B cell (primary cell): ENCODE results near the gene IFTAP. TPM values are rescaled to one million over a fixed set of nuclear protein-coding genes. Genes with fewer than 3 reads are reported as not detected.
A peak's percentile ranks its signal among the peaks of the same experiment; 100 is the strongest.

Source experiments
- ATAC-seq: fragments of 200-7000 bp; cut with Tn5 transposase; one replicate; pipeline ENCODE4 v1.10.0; 2021; ENCODE audit warnings: low read depth, mild to moderate bottlenecking, moderate number of reproducible peaks, moderate library complexity
- CTCF ChIA-PET: fragments of 350-600 bp; sonication (Branson Sonifier 250); formaldehyde crosslinking; loops from one replicate; lab custom pipeline; 2021; ENCODE audit warnings: antibody characterized with exemption, inconsistent platforms; lab: Charles Lee
- POLR2A ChIA-PET: fragments of 350-600 bp; sonication (Branson Sonifier 250); formaldehyde crosslinking; loops from one replicate; lab custom pipeline; 2021; ENCODE audit warnings: antibody characterized with exemption; lab: Charles Lee
- DNase-seq: peaks from one replicate; pipeline ENCODE4 v3.0.0; 2013
- H2AFZ ChIP-seq: 2 replicates; pipeline ENCODE4 v1.6.1; 2012; ENCODE audit warnings: mild to moderate bottlenecking, low read depth, low read length; ENCODE audit not compliant: insufficient read depth, poor library complexity, severe bottlenecking
- H3K27ac ChIP-seq, 2 donors: 1 replicate in 1 of 2; 2 replicates in 1 of 2; pipeline ENCODE4 v1.5.1; 2012 to 2013; ENCODE audit warnings: low read length in 2 of 2, mild to moderate bottlenecking in 2 of 2, moderate library complexity in 1 of 2
- H3K27me3 ChIP-seq, 4 experiments: fragments of 200-600 bp in 1 of 4; sonication (generic) in 1 of 4; replicated peaks in 1 of 4; 1 replicate in 2 of 4; 2 replicates in 2 of 4; pipeline versions ENCODE4 v1.6.1 to v1.7.0; 2013 to 2016; ENCODE audit warnings: low read length in 3 of 4, mild to moderate bottlenecking in 2 of 4, mixed read lengths in 1 of 4, moderate library complexity in 1 of 4; ENCODE audit not compliant: insufficient read depth in 4 of 4, control insufficient read depth in 3 of 4; ENCODE audit errors: control extremely low read depth in 1 of 4
- H3K36me3 ChIP-seq, 2 experiments: replicated peaks in 1 of 2; 1 replicate in 1 of 2; 2 replicates in 1 of 2; pipeline versions ENCODE4 v1.6.1 to v1.7.1; 2013; ENCODE audit warnings: low read length in 1 of 2; ENCODE audit not compliant: insufficient read depth in 2 of 2, control insufficient read depth in 1 of 2; ENCODE audit errors: control extremely low read depth in 1 of 2, extremely low read depth in 1 of 2
- H3K4me1 ChIP-seq, 2 donors: fragments of 200-600 bp in 1 of 2; sonication (generic) in 1 of 2; 1 replicate in 1 of 2; 2 replicates in 1 of 2; pipeline versions ENCODE4 v1.5.1 to v1.6.1; 2013 to 2017; ENCODE audit warnings: low read length in 2 of 2; ENCODE audit not compliant: control insufficient read depth in 2 of 2, insufficient read depth in 2 of 2
- H3K4me2 ChIP-seq: replicated peaks from 2 replicates; pipeline ENCODE3; 2012; ENCODE audit warnings: mild to moderate bottlenecking, low read depth, low read length; ENCODE audit not compliant: poor library complexity, severe bottlenecking
- H3K4me3 ChIP-seq, 5 experiments: fragments of 200-600 bp in 1 of 5; sonication (generic) in 1 of 5; 1 replicate in 3 of 5; 2 replicates in 2 of 5; pipeline versions ENCODE4 v1.5.1 to v1.7.0; 2011 to 2016; ENCODE audit warnings: low read length in 4 of 5, mild to moderate bottlenecking in 4 of 5, low read depth in 2 of 5, control low read depth in 1 of 5, moderate library complexity in 1 of 5; ENCODE audit not compliant: insufficient read depth in 1 of 5; ENCODE audit errors: control extremely low read depth in 1 of 5, extremely low read depth in 1 of 5
- H3K79me2 ChIP-seq: fragments of 200-600 bp; sonication (generic); one replicate; pipeline ENCODE4 v1.6.0; 2016; ENCODE audit warnings: low read length; ENCODE audit not compliant: control insufficient read depth, insufficient read depth
- H3K9ac ChIP-seq: fragments of 200-600 bp; sonication (generic); 2 replicates; pipeline ENCODE4 v1.6.1; 2017; ENCODE audit warnings: mild to moderate bottlenecking, low read length, moderate library complexity
- H3K9me3 ChIP-seq, 3 donors: one replicate each; pipeline versions ENCODE4 v1.6.1 to v1.7.1; 2013; ENCODE audit warnings: low read length in 2 of 3; ENCODE audit not compliant: control insufficient read depth in 2 of 3, insufficient read depth in 1 of 3; ENCODE audit errors: control extremely low read depth in 1 of 3
- H4K20me1 ChIP-seq: 2 replicates; pipeline ENCODE4 v1.6.0; 2012; ENCODE audit warnings: mild to moderate bottlenecking, low read length; ENCODE audit not compliant: insufficient read depth, control insufficient read depth, poor library complexity, severe bottlenecking
- H3K27ac Mint-ChIP-seq: one replicate; pipeline ENCODE4 v1.8.0; 2021; ENCODE audit warnings: mixed read lengths
- H3K27me3 Mint-ChIP-seq: one replicate; pipeline ENCODE4 v1.8.0; 2021; ENCODE audit warnings: mixed read lengths
- H3K4me1 Mint-ChIP-seq: one replicate; pipeline ENCODE4 v1.8.0; 2021; ENCODE audit warnings: mixed read lengths
- H3K4me3 Mint-ChIP-seq: one replicate; pipeline ENCODE4 v1.8.0; 2021; ENCODE audit warnings: mixed read lengths
- H3K9me3 Mint-ChIP-seq: one replicate; pipeline ENCODE4 v1.8.0; 2022; ENCODE audit warnings: mixed read lengths; ENCODE audit not compliant: insufficient read depth
- CTCF ChIP-seq: fragments of 200-600 bp; IDR thresholded peaks from one replicate; pipeline ENCODE4 v1.8.0; 2022; ENCODE audit warnings: antibody characterized with exemption, mild to moderate bottlenecking
- EZH2 ChIP-seq: IDR thresholded peaks from 2 replicates; pipeline ENCODE4 v1.6.1; 2012; ENCODE audit warnings: borderline replicate concordance, low read depth, mild to moderate bottlenecking, moderate library complexity, low read length; ENCODE audit not compliant: insufficient read depth, poor library complexity, severe bottlenecking
- WGBS: methylation state at CpG from one replicate; pipeline ENCODE4 v1.1.5; 2013; ENCODE audit warnings: missing lambda C conversion rate; ENCODE audit not compliant: insufficient coverage; 5-methylcytosine and 5-hydroxymethylcytosine counted together
- intact Hi-C: fragments of 100-400 bp; cut with micrococcal nuclease; formaldehyde crosslinking; loops from one replicate; pipeline ENCODE4 v1.10.0; 2022
- polyA plus RNA-seq: library from polyadenylated mRNA; depleted of rRNA; stranded (reverse); fragments of >200 nt; gene quantifications from 2 replicates; pipeline ENCODE4 v1.2.3, GENCODE V29; 2012
- total RNA-seq, 2 donors: library from RNA; stranded (reverse); fragments of 120-200 nt in 1 of 2; gene quantifications; 1 replicate in 1 of 2; 2 replicates in 1 of 2; pipeline versions ENCODE4 v1.2.3 to v1.2.4, GENCODE V29; 2013 to 2022

Gene IFTAP
- total and polyA plus RNA-seq, 2 donors (not counting 1 experiment from before 2014, with no cell fraction given), result 0.31 TPM; not detected in 1

- peak; percentile 50 for DNase-seq
- no peaks in the 10 kb centered on the region for H3K9me3 ChIP-seq
- H3K27ac ChIP-seq, result no peak overlapping the region
- H3K4me1 ChIP-seq, result peaks cover 0 to 5% of the 10 kb centered on the region in 2 donors
- H3K4me3 Mint-ChIP-seq, result peak overlapping the region; percentile 66
- no peaks in the 10 kb centered on the region for H3K36me3 ChIP-seq
- intact Hi-C loops, result no loop called here
- peaks cover 48% of the 10 kb centered on the region for H3K27me3 Mint-ChIP-seq
- no peak for ATAC-seq
- H3K9me3 Mint-ChIP-seq, result no peaks in the 10 kb centered on the region
- CTCF ChIA-PET, result interaction anchor here (0.7 to 4.6 kb wide), 9 partner anchors 9 to 183 kb away, joined by 3 to 29 read pairs (median 4); no protein-coding TSS in a partner anchor
- peaks cover 6% of the 10 kb centered on the region for H3K4me1 Mint-ChIP-seq
- H3K27me3 ChIP-seq, result peaks cover 0 to 26% (median 11%) of the 10 kb centered on the region in 4 experiments
- POLR2A ChIA-PET, result interaction anchor here (0.6 kb wide), 1 partner anchor 56 kb away, joined by 3 read pairs; no protein-coding TSS in a partner anchor
- H3K4me3 ChIP-seq, result peak overlapping the region in 1 of 5 experiments; percentile 39
- WGBS, result 13% methylated on average over 10 of the region's 15 CpGs
- no peaks in the 10 kb centered on the region for H3K79me2 ChIP-seq
- H3K4me2 ChIP-seq, result peak overlapping the region; percentile 69
- no peaks in the 10 kb centered on the region for H4K20me1 ChIP-seq
- H2AFZ ChIP-seq, result peak overlapping the region; percentile 54
- peak; percentile 58 for TF ChIP-seq CTCF
- TF ChIP-seq EZH2, result no peak
- peak overlapping the region; percentile 40 for H3K9ac ChIP-seq
- no peak overlapping the region for H3K27ac Mint-ChIP-seq
Measured at GRCh38 chr11:36564376-36565030, 29.8 kb upstream of the IFTAP start.

GRCh38 chr11:36565031-36565610 is 29.2 kb upstream of the IFTAP start:
- H3K4me3 Mint-ChIP-seq, result peak overlapping the region; percentile 66
- POLR2A ChIA-PET, result no interaction called here
- H3K9me3 Mint-ChIP-seq, result no peaks in the 10 kb centered on the region
- Histone ChIP-seq H3K27me3 (peaks cover 0 to 26% (median 10%) of the 10 kb centered on the region in 4 experiments), H3K4me2 (peak overlapping the region; percentile 69), H3K9me3 (no peaks in the 10 kb centered on the region), H2AFZ (no peak overlapping the region), H3K4me1 (peaks cover 0 to 5% of the 10 kb centered on the region in 2 donors), H3K79me2 (no peaks in the 10 kb centered on the region), H3K9ac (peak overlapping the region; percentile 40), H3K36me3 (no peaks in the 10 kb centered on the region), H3K4me3 (no peak overlapping the region), H4K20me1 (no peaks in the 10 kb centered on the region), H3K27ac (no peak overlapping the region)
- 85% methylated on average over 6 of the region's 6 CpGs for WGBS
- CTCF ChIA-PET, result interaction anchor here (0.7 to 4.6 kb wide), 7 partner anchors 11 to 182 kb away, joined by 3 to 29 read pairs (median 4); no protein-coding TSS in a partner anchor
- intact Hi-C loops, result no loop called here
- TF ChIP-seq CTCF (no peak), EZH2 (no peak)
- H3K27ac Mint-ChIP-seq, result no peak overlapping the region
- peaks cover 42% of the 10 kb centered on the region for H3K27me3 Mint-ChIP-seq
- DNase-seq (no peak), ATAC-seq (no peak)
- peaks cover 6% of the 10 kb centered on the region for H3K4me1 Mint-ChIP-seq
